Erythroblast (primary cell): Measurements from ENCODE around the gene NINJ2.

Source experiments
- GATA1 ChIP-seq: IDR thresholded peaks from 2 replicates; pipeline ENCODE4 v1.6.1; 2011; ENCODE audit warnings: low read depth, mild to moderate bottlenecking, control low read depth, low read length, moderate library complexity
- POLR2A ChIP-seq: IDR thresholded peaks from 2 replicates; pipeline ENCODE4 v1.6.1; 2011; ENCODE audit warnings: mild to moderate bottlenecking, low read length

GRCh38 chr12:639988-640387, 23.3 kb downstream of the NINJ2 start:
- TF ChIP-seq POLR2A, result no peak
- TF ChIP-seq GATA1, result no peak
